Transverse colon (tissue), 4 donors: ENCODE results near the gene KRTAP23-1.

ENCODE experiments used
- CTCF ChIP-seq, 5 experiments: fragments of 200-600 bp in 3 of 5; fragments of 450-650 bp in 2 of 5; sonication (generic) in 3 of 5; IDR thresholded peaks; 1 replicate in 2 of 5; 2 replicates in 3 of 5; pipeline ENCODE4 v1.5.1; 2016 to 2017; ENCODE audit warnings: antibody characterized with exemption in 5 of 5, inconsistent platforms in 3 of 5, mild to moderate bottlenecking in 2 of 5, moderate library complexity in 1 of 5
- POLR2A ChIP-seq: fragments of 450-650 bp; IDR thresholded peaks from one replicate; pipeline ENCODE4 v1.6.1; 2016; ENCODE audit warnings: antibody characterized with exemption, mild to moderate bottlenecking, moderate library complexity
- POLR2AphosphoS5 ChIP-seq, 3 donors: sonication (generic); formaldehyde crosslinking; IDR thresholded peaks; one replicate each; pipeline ENCODE4 v1.6.1; 2016; ENCODE audit warnings: antibody characterized with exemption in 3 of 3

GRCh38 chr21:30320215-30320614 lies 28.2 kb downstream of the KRTAP23-1 start, which contains the start of gene KRTAP26-1:
- TF ChIP-seq POLR2A, result no peak
- no peak for TF ChIP-seq POLR2AphosphoS5 (IDR thresholded peaks at IDR 0.05)
- TF ChIP-seq CTCF (IDR thresholded peaks at IDR 0.05), result no peak
